Stimulated activated memory B cell treated with anti-CD40 and anti-IgM and Interleukin-4, amounts not matched to agents 10 μg/mL and 1 μg/mL and 100 μg/mL, for 72 hours (primary cell): ENCODE measurements around the gene SHLD2.
A peak's percentile ranks its signal among the peaks of the same experiment; 100 is the strongest.
"Not testable (repeated sequence)": the region's sequence is repeated elsewhere in the genome, so short reads cannot be mapped to it uniquely, and the experiment has no call there.

ENCODE experiments used
- ATAC-seq: fragments of 150-1000 bp; cut with Tn5 transposase; 2 replicates; pipeline ENCODE4 v1.10.0; 2021
- H3K27ac Mint-ChIP-seq: one replicate; pipeline ENCODE4 v1.8.0; 2022; ENCODE audit warnings: mild to moderate bottlenecking, mixed read lengths
- H3K27me3 Mint-ChIP-seq: one replicate; pipeline ENCODE4 v1.8.0; 2022; ENCODE audit warnings: mixed read lengths
- H3K36me3 Mint-ChIP-seq: one replicate; pipeline ENCODE4 v1.8.0; 2022; ENCODE audit warnings: mixed read lengths
- H3K4me1 Mint-ChIP-seq: one replicate; pipeline ENCODE4 v1.8.0; 2022; ENCODE audit warnings: mixed read lengths
- H3K4me3 Mint-ChIP-seq: one replicate; pipeline ENCODE4 v1.8.0; 2022; ENCODE audit warnings: mild to moderate bottlenecking, moderate library complexity, mixed read lengths
- H3K9me3 Mint-ChIP-seq: one replicate; pipeline ENCODE4 v1.8.0; 2022; ENCODE audit warnings: mixed read lengths

The SHLD2 gene

DNA sequence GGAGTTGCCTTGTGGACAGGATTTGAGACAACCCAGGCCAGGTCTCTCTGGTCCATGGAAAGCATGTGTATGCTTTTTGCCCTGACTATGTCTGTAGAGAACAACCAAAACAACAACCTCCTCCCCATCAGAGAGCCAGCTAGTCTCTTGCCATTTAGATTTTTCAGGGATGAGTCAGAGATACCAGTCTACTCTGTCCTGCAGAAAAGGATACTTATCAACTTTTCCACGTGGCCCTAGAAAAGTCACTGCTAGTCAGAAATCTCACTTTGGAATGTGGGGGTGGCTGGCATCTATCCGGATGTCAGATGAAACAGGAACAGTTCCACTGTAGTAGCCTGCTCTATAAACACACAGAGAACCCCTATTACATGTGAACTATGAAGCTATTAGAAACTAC, 116.8 kb downstream of the SHLD2 start:
- peaks cover 16% of the 10 kb centered on the region for H3K4me1 Mint-ChIP-seq
- not testable (repeated sequence) for H3K27ac Mint-ChIP-seq, H3K27me3 Mint-ChIP-seq, ATAC-seq, H3K36me3 Mint-ChIP-seq, H3K4me3 Mint-ChIP-seq, H3K9me3 Mint-ChIP-seq

GRCh38 chr10:87213150-87213765, 118.3 kb downstream of the SHLD2 start:
- H3K4me3 Mint-ChIP-seq, H3K27me3 Mint-ChIP-seq, H3K36me3 Mint-ChIP-seq, H3K9me3 Mint-ChIP-seq, H3K27ac Mint-ChIP-seq, ATAC-seq: not testable (repeated sequence)
- H3K4me1 Mint-ChIP-seq: peaks cover 23% of the 10 kb centered on the region

- H3K27me3 Mint-ChIP-seq, H3K9me3 Mint-ChIP-seq, H3K4me3 Mint-ChIP-seq, H3K27ac Mint-ChIP-seq, H3K36me3 Mint-ChIP-seq, ATAC-seq: not testable (repeated sequence)
- peaks cover 23% of the 10 kb centered on the region for H3K4me1 Mint-ChIP-seq
These were observed 118.8 kb downstream of the SHLD2 start for GRCh38 chr10:87213806-87214205.

GRCh38 chr10:87216120-87216519, 121.1 kb downstream of the SHLD2 start:
- H3K36me3 Mint-ChIP-seq, H3K4me3 Mint-ChIP-seq, H3K27ac Mint-ChIP-seq, H3K9me3 Mint-ChIP-seq, H3K27me3 Mint-ChIP-seq: not testable (repeated sequence)
- H3K4me1 Mint-ChIP-seq: peaks cover 28% of the 10 kb centered on the region
- peak; percentile 52 for ATAC-seq

GRCh38 chr10:87219370-87219769, 124.4 kb downstream of the SHLD2 start:
- not testable (repeated sequence) for H3K27me3 Mint-ChIP-seq, H3K4me3 Mint-ChIP-seq, ATAC-seq, H3K9me3 Mint-ChIP-seq, H3K36me3 Mint-ChIP-seq, H3K27ac Mint-ChIP-seq
- peaks cover 28% of the 10 kb centered on the region for H3K4me1 Mint-ChIP-seq

- not testable (repeated sequence) for H3K9me3 Mint-ChIP-seq, H3K4me3 Mint-ChIP-seq, H3K27me3 Mint-ChIP-seq, H3K27ac Mint-ChIP-seq, H3K36me3 Mint-ChIP-seq, ATAC-seq, H3K4me1 Mint-ChIP-seq
These were observed 127.8 kb downstream of the SHLD2 start for GRCh38 chr10:87222789-87223188.

DNA sequence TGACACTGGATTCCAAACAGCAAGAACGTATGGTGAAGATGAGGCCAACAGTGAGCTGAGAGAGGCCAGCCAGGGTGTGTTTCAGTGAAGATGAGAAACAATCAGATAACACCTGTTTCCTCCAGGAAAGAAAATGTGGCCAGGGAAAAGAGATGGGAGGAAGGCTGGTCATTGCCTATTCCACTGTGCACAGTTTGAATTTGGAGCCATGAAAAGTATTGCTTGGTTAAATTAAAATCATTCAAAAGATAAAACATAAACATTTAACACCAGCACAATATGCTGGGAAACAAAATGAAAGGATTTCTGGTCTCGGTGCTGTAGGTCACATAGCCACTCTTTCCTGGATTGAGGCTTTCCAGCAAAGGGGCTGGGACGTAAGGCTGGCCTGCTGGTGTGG, 130.1 kb downstream of the SHLD2 start, which contains the start of gene NUTM2A:
TSS of gene NUTM2A (plus strand) at position 301 of the 400 bp plus-strand sequence. CDS start 383 bp downstream, outside the sequence.
- not testable (repeated sequence) for H3K9me3 Mint-ChIP-seq, H3K4me3 Mint-ChIP-seq, H3K36me3 Mint-ChIP-seq, ATAC-seq, H3K27ac Mint-ChIP-seq, H3K27me3 Mint-ChIP-seq, H3K4me1 Mint-ChIP-seq

GRCh38 chr10:87228247-87228646, 133.2 kb downstream of the SHLD2 start:
- H3K27me3 Mint-ChIP-seq, H3K9me3 Mint-ChIP-seq, H3K4me3 Mint-ChIP-seq, H3K36me3 Mint-ChIP-seq, H3K4me1 Mint-ChIP-seq, H3K27ac Mint-ChIP-seq, ATAC-seq: not testable (repeated sequence)

- H3K4me3 Mint-ChIP-seq, H3K27ac Mint-ChIP-seq, ATAC-seq, H3K36me3 Mint-ChIP-seq, H3K27me3 Mint-ChIP-seq, H3K4me1 Mint-ChIP-seq, H3K9me3 Mint-ChIP-seq: not testable (repeated sequence)
These were observed 134.2 kb downstream of the SHLD2 start for GRCh38 chr10:87229211-87229610.

GRCh38 chr10:87234854-87235253, 139.8 kb downstream of the SHLD2 start:
- H3K9me3 Mint-ChIP-seq, H3K27me3 Mint-ChIP-seq, H3K4me3 Mint-ChIP-seq, H3K36me3 Mint-ChIP-seq, ATAC-seq, H3K4me1 Mint-ChIP-seq, H3K27ac Mint-ChIP-seq: not testable (repeated sequence)

DNA sequence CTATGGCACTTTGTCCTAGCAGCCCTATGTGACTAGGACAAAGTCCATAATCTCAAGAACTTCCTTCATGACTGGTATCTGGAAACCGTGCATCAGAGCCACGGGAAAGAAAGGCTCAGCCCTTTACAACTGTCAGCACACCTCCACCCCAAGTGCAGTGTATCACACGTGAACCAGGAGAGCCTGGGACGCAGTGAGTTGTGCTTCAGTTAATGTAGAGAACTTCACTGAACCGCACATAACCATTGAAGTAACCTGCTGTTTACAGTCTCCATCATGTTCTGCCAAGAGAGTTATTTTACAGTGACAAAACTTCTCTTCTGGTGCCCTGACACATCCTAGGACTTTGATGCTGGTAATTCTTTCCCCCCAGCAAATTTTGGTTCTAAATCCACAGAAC, 142.2 kb downstream of the SHLD2 start:
- H3K27ac Mint-ChIP-seq, H3K9me3 Mint-ChIP-seq, H3K27me3 Mint-ChIP-seq, H3K4me1 Mint-ChIP-seq, ATAC-seq, H3K4me3 Mint-ChIP-seq: not testable (repeated sequence)
- H3K36me3 Mint-ChIP-seq: peaks cover 12% of the 10 kb centered on the region

- not testable (repeated sequence) for H3K4me1 Mint-ChIP-seq, H3K27me3 Mint-ChIP-seq, H3K27ac Mint-ChIP-seq, ATAC-seq, H3K9me3 Mint-ChIP-seq, H3K4me3 Mint-ChIP-seq, H3K36me3 Mint-ChIP-seq
These were observed 144.4 kb downstream of the SHLD2 start for GRCh38 chr10:87239346-87239808.
